ENCODE measurements around the gene GNG13.

GNG13 gene

GRCh38 chr16:772959-773358 is 27.6 kb downstream of the GNG13 start:
- H3K79me2 ChIP-seq (ENCODE audit: insufficient read depth, low read length) = no peaks in the 10 kb centered on the region
- H3K9me3 ChIP-seq (ENCODE audit: insufficient read depth, low read length) = no peaks in the 10 kb centered on the region
- H3K9me2 ChIP-seq (replicated peaks; ENCODE audit: insufficient read depth, low read length) = no peaks in the 10 kb centered on the region
- H3K27me3 ChIP-seq (ENCODE audit: low read length) = no peaks in the 10 kb centered on the region
- H4K20me1 ChIP-seq (ENCODE audit: low read depth, low read length) = no peaks in the 10 kb centered on the region
- H3K4me3 ChIP-seq (ENCODE audit: insufficient read depth, low read length, poor library complexity, severe bottlenecking) = no peak overlapping the region
- H3K27ac ChIP-seq (ENCODE audit: low read depth, low read length) = no peak overlapping the region
- TF ChIP-seq CTCF (IDR thresholded peaks at IDR 0.05; ENCODE audit: insufficient read depth, low read length, poor library complexity, severe bottlenecking) (no peak), EZH2phosphoT487 (conservative IDR thresholded peaks at IDR 0.05; ENCODE audit: low read length) (no peak)
- no peaks in the 10 kb centered on the region for H3F3A ChIP-seq (ENCODE audit: insufficient read depth)
- no peak overlapping the region for H3K4me2 ChIP-seq (ENCODE audit: low read depth, low read length, poor library complexity, severe bottlenecking)
- no peak overlapping the region for H2AFZ ChIP-seq (ENCODE audit: low read depth, low read length, severe bottlenecking)
- no peak overlapping the region for H3K9ac ChIP-seq (ENCODE audit: low read length)
- H3K36me3 ChIP-seq (ENCODE audit: low read length) = no peaks in the 10 kb centered on the region

- no peak overlapping the region for H3K27ac ChIP-seq (ENCODE audit: low read depth, low read length)
- H3K79me2 ChIP-seq (ENCODE audit: insufficient read depth, low read length) = no peaks in the 10 kb centered on the region
- no peak overlapping the region for H3K9ac ChIP-seq (ENCODE audit: low read length)
- no peaks in the 10 kb centered on the region for H3K36me3 ChIP-seq (ENCODE audit: low read length)
- no peaks in the 10 kb centered on the region for H3K9me3 ChIP-seq (ENCODE audit: insufficient read depth, low read length)
- H3K4me2 ChIP-seq (ENCODE audit: low read depth, low read length, poor library complexity, severe bottlenecking) = no peak overlapping the region
- H3K4me3 ChIP-seq (ENCODE audit: insufficient read depth, low read length, poor library complexity, severe bottlenecking) = no peak overlapping the region
- no peaks in the 10 kb centered on the region for H3K27me3 ChIP-seq (ENCODE audit: low read length)
- H3K9me2 ChIP-seq (replicated peaks; ENCODE audit: insufficient read depth, low read length) = no peaks in the 10 kb centered on the region
- H2AFZ ChIP-seq (ENCODE audit: low read depth, low read length, severe bottlenecking) = no peak overlapping the region
- H3F3A ChIP-seq (ENCODE audit: insufficient read depth) = no peaks in the 10 kb centered on the region
- TF ChIP-seq EZH2phosphoT487 (conservative IDR thresholded peaks at IDR 0.05; ENCODE audit: low read length) (no peak), CTCF (IDR thresholded peaks at IDR 0.05; ENCODE audit: insufficient read depth, low read length, poor library complexity, severe bottlenecking) (no peak)
- H4K20me1 ChIP-seq (ENCODE audit: low read depth, low read length) = no peaks in the 10 kb centered on the region
These were observed 30.1 kb downstream of the GNG13 start for GRCh38 chr16:770411-770810.

- Histone ChIP-seq H3K9me2 (replicated peaks; ENCODE audit: insufficient read depth, low read length) (no peaks in the 10 kb centered on the region), H3F3A (ENCODE audit: insufficient read depth) (no peaks in the 10 kb centered on the region), H3K9me3 (ENCODE audit: insufficient read depth, low read length) (no peaks in the 10 kb centered on the region), H4K20me1 (ENCODE audit: low read depth, low read length) (no peaks in the 10 kb centered on the region), H2AFZ (ENCODE audit: low read depth, low read length, severe bottlenecking) (no peak overlapping the region), H3K27me3 (ENCODE audit: low read length) (no peaks in the 10 kb centered on the region), H3K36me3 (ENCODE audit: low read length) (no peaks in the 10 kb centered on the region), H3K4me2 (ENCODE audit: low read depth, low read length, poor library complexity, severe bottlenecking) (no peak overlapping the region), H3K27ac (ENCODE audit: low read depth, low read length) (no peak overlapping the region), H3K79me2 (ENCODE audit: insufficient read depth, low read length) (no peaks in the 10 kb centered on the region), H3K4me3 (ENCODE audit: insufficient read depth, low read length, poor library complexity, severe bottlenecking) (no peak overlapping the region), H3K9ac (ENCODE audit: low read length) (no peak overlapping the region)
- TF ChIP-seq CTCF (IDR thresholded peaks at IDR 0.05; ENCODE audit: insufficient read depth, low read length, poor library complexity, severe bottlenecking) (no peak), EZH2phosphoT487 (conservative IDR thresholded peaks at IDR 0.05; ENCODE audit: low read length) (no peak)
These were observed 30.6 kb downstream of the GNG13 start for GRCh38 chr16:769934-770333.
